Retina (tissue), 1 donor: ENCODE data around the gene ACHE.
"Not testable (repeated sequence)": the region's sequence is repeated elsewhere in the genome, so short reads cannot be mapped to it uniquely, and the experiment has no call there.

Experiments
- DNase-seq: peaks from one replicate; pipeline ENCODE4 v3.0.0-alpha.2; 2016

The ACHE gene

GRCh38 chr7:100895701-100895955 is at the start of gene ACHE:
Gene ACHE, minus strand, starts transcription at chr7:100895888. Its CDS starts 1,656 bp downstream, at chr7:100894232.
- DNase-seq = no peak

GRCh38 chr7:100944138-100944537 is 48.5 kb upstream of the ACHE start:
- no peak for DNase-seq

DNA sequence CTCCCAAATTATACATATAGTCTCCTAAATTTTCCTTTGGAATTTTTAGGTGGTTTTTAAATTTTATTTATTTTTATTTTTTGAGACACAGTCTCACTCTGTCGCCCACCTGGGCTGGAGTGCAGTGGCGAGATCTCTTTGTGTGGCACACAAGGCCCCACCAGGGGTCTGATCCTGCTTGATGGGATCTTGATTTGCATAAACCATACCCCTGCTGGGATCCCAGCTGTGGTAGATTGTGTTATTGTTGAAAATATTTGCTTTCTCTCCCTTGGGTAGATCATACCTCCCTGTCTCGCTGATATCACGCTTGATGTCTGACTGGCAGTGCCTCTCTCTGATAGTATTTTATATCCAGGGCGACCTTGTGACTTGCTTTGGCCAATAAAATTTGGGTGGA is 48.0 kb upstream of the ACHE start:
- DNase-seq = no peak

DNA sequence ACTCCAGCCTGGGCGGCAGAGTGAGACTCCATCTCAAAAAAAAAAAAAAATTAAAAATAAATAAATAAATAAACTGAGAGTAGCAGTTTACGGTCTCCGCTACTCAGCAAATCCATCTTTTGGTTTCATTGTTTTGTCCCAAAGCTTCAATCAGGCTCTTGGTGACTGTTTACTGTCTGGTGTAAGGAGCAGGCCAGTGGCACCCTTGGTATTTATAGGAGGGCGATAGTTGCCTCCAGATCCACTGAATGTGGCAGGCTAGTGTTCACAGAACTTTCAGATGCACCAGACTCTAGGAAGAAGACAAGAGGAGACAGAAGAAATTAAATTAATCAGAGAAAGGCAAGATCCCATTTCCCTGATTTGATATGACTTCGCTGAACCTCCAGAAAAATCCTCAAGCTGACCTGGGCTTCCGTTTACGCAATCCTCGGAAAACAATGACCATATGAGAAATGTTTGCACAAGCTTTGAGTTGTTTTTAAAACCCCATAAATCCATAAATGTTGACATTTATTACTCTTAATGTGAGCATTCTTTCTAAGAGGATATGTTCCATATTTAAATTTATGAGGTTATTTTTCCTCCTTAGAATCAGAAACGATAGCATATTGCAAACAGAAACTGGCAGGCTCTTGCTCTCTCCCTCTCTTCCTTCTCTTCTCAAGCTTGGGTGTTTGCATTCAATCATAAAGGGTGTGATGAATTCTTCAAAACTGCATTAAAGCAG is 46.5 kb upstream of the ACHE start:
- DNase-seq = no peak

DNA sequence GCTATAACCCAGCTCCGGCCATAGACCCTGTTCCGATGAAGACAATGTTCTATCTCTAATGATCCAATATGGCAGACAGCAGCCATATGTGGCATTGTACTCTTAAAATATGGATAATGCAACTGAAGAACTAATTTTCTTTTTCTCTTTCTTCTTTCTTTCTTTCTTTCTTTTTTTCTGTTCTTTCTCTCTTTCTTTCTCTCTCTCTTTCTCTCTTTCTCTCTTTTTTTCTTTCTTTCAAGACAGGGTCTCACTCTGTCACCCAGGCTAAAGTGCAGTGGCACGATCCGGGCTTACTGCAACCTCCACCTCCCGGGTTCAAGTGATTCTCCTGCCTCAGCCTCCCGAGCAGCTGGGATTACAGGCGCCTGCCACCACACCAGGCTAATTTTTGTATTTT is 40.5 kb upstream of the ACHE start:
- not testable (repeated sequence) for DNase-seq

DNA sequence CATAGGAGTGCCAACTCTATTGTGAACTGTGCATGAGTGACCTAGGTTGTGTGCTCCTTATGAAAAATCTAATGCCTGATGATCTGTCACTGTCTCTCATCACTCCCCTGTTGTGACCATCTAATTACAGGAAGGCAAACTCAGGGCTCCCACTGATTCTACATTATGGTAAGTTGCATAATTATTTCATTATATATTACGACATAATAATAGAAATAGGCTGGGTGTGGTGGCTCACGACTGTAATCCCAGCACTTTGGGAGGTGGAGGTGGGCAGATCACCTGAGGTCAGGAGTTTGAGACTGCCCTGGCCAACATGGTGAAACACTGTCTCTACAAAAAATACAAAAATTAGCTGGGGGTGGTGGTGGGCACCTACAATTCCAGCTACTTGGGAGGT is 39.7 kb upstream of the ACHE start:
- DNase-seq = not testable (repeated sequence)

- DNase-seq = no peak
Measured at GRCh38 chr7:100933734-100934133, 38.0 kb upstream of the ACHE start.

- no peak for DNase-seq
Measured at GRCh38 chr7:100929808-100930174, 34.1 kb upstream of the ACHE start.

DNA sequence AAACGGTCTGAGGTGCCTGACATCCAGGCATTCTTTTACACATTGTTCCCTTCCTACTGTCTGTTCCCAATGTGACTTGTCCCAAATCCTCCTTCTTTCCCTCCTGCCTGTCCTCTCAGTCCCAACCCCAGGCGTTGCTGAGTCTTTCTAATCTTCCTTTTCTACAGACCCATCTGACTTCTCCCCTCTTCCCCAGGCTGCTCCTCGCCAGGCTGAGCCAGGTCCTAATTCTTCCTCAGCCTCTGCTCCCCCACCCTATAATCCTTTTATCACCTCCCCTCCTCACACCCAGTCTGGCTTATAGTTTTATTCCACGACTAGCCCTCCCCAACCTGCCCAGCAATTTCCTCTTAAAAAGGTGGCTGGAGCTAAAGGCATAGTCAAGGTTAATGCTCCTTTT is 27.9 kb upstream of the ACHE start:
- DNase-seq = not testable (repeated sequence)

- DNase-seq = no peak
Measured at GRCh38 chr7:100921039-100921438, 25.4 kb upstream of the ACHE start.

DNA sequence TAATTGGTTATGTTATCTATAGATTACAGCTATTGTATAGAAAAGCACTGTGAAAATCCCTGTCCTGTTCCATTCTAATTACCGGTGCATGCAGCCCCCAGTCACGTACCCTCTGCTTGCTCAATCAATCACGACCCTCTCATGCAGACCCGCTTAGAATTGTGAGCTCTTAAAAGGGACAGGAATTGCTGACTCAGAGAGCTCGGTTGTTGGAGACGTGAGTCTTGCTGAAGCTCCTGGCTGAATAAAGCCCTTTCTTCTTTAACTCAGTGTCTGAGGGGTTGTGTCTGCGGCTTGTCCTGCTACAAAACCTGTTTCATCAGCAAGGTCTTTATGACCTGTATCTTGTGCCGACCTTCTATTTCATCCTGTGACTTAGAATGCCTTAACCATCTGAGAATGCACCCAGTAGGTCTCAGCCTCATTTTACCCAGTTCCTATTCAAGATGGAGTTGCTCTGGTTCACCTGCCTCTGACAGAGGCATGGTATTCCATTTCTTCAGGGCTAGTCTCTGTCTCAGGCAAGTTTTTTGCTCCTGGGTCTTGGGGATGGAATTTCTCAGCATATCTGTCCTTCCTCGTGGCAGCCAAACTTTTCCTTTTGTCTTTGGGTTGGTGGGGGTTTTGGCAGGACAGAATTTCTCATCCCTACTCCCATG is 24.2 kb upstream of the ACHE start:
- not testable (repeated sequence) for DNase-seq

DNA sequence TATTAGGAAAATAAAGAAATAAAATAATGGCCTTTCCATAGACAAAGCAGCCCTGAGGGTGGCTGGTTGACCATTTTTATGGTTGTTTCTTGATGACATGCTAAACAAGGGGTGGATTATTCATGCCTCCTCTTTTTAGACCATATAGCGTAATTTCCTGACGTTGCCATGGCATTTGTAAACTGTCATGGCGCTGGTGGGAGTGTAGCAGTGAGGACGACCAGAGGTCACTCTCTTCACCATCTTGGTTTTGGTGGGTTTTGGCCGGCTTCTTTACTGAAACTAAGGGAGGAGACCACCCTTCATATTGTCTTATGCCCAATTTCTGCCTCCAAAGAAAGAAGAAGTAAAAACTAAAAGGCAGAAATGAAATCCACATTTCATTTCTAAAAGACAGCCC is 23.6 kb upstream of the ACHE start:
- not testable (repeated sequence) for DNase-seq

DNA sequence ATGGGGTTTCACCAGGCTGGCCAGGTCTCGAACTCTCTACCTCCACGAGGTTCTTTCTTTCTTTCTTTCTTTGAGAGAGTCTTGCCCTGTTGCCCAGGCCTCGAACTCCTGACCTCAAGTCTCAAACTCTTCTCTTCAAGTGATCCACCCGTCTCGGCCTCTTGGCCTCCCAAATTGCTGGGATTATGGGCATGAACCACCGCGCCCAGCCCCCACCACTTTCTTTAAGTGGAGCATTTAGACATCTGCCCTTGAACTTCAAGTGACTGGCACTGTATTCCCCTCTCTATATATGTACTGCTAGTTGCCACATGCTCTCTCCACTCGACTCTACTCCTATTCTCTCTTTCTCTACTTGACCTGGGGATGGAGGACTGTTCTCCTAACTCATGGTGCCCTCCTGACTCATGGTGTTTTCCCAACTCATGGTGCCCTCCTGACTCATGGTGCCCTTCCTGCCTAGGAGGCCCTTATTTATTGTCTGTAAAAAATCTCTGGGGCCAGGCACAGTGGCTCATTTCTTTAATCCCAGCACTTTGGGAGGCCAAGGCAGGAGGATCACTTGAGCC is 19.3 kb upstream of the ACHE start:
- no peak for DNase-seq

DNA sequence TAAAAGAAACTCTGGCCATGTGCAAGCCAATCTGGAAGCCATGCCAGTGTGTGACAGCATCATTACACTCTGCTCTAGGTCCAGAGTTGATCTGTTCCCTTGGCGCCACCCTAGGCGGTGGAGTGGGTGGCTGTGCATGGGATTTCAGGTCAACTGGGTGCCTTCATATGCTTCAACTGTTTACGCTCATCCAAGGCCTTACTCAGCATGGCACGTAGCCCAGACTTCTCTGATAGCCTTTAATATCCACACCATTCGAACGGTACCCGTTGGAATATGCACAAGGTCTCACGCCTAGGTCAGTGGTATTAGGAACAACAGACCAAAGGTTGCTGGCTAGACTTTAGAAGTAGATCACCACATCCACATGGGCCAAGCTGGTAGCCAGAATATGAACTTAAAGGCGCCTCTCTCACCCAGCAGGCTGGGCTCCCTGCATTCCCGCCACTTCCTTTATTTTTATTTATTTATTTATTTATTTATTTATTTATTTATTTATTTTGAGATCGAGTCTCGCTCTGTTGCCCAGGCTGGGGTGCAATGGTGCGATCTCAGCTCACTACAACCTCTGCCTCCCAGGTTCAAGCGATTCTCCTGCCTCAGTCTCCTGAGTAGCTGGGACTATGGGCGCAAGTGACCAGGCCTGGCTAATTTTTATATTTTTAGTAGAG is 18.7 kb upstream of the ACHE start:
- no peak for DNase-seq

DNA sequence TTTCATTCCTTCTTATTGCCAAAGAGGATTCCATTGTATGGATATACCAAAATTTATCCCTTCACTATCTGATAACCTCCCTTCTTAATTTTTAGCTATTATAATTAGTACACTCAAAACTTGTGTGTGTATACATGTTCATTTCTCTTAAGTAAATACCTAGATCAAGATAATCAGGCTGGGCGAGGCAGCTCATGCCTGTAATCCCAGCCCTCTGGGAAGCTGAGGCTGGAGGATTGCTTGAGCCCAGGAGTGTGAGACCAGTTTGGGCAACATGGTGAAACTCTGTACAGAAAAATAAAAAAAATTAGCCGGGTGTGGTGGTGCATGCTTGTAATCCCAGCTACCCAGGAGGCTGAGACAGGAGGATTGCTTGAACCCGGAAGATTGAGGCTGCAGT is 15.8 kb upstream of the ACHE start:
- no peak for DNase-seq

- DNase-seq = not testable (repeated sequence)
Measured at GRCh38 chr7:100910443-100910842, 14.8 kb upstream of the ACHE start.

- DNase-seq = no peak
Measured at GRCh38 chr7:100908512-100908911, 12.8 kb upstream of the ACHE start.

DNA sequence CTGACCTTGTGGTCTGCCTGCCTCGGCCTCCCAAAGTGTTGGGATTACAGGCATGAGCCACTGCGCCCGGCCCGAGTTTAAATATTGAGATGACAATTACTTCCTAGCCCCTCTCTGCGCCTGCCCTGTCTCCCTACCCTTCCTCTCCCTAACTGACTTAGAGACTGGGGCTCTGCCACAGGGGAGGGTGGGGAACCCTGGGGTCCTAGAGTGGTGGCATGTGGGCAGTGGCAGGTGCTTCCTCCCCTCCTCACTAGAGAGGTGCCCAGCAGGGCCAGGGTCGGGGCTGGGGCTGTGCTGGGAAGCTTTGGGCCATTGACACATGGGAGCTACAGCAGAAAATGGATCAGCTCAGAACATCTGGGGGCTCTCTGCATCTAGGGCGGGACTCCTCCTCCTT is 7.0 kb upstream of the ACHE start:
- no peak for DNase-seq

- DNase-seq = no peak
Measured at GRCh38 chr7:100901921-100902332, 6.2 kb upstream of the ACHE start.

DNA sequence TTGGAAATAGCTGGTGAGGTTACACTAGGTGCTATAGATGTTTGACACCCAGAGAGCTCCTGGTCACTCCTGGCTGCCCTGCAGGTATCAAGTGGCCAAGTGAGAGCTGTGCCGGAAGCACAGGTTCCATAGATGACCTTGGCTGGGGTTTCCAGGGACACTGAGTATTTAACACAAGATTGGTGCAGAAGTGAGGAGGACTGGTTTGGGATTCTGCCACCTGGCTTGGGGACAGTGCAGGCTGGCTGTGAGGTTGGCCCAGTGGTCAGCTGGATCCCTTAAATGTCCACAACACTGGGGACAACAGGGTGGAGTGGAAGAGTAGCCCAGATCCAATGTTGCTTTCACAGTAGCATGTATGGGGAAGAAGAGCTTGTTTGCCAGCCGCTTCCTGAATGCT is 5.3 kb upstream of the ACHE start:
- DNase-seq = no peak

- DNase-seq = no peak
Measured at GRCh38 chr7:100899432-100899831, 3.7 kb upstream of the ACHE start.

DNA sequence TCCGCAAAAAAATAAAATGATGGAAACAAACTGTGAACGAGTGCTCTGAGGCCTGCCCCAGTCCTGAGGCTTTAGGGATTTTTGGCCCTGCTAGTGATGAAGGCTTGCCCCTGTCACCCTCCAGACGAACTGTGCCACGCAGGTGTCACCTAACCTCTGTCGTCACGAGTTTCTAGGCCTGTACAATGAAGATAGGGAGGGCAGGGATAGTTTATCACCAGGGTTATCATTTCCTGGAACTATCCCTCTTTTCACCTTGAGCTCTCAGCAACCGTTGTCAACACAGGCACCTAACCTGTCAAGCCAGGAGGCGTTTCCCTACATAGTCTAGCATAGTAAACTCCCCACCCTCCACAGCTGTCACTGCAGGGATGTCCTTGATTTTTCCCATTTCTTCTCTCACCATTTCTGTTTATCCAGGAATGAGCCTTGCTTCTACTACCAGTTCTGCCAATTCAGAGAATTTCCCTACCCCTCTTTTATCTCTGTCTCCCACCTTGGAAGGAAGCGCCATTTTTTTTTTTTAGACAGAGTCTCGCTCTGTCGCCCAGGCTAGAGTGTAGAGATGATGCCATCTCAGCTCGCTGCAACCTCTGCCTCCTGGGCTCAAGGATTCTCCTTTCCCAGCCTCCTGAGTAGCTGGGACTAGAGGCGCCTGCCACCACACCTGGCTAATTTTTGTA is 2.2 kb upstream of the ACHE start:
- DNase-seq = no peak
